Upper lobe of left lung (tissue), 4 donors: ENCODE results near the gene SLC10A2.

Source experiments
- EP300 ChIP-seq, 4 donors: sonication (generic); formaldehyde crosslinking; IDR thresholded peaks; one replicate each; pipeline ENCODE4 v1.5.1; 2017; ENCODE audit warnings: antibody characterized with exemption in 4 of 4, control low read depth in 2 of 4
- POLR2A ChIP-seq, 4 donors: fragments of 450-650 bp; IDR thresholded peaks; one replicate each; pipeline ENCODE4 v1.5.1; 2016 to 2017; ENCODE audit warnings: antibody characterized with exemption in 4 of 4, mild to moderate bottlenecking in 2 of 4
- POLR2AphosphoS5 ChIP-seq, 2 donors: sonication (generic); formaldehyde crosslinking; IDR thresholded peaks; one replicate each; pipeline ENCODE4 v1.5.1; 2017; ENCODE audit warnings: antibody characterized with exemption in 2 of 2
- TF ChIP-seq, protein P1 (sequence below), 6 experiments: fragments of 450-650 bp in 4 of 6; fragments of 200-600 bp in 2 of 6; sonication (generic) in 2 of 6; IDR thresholded peaks; one replicate each; pipeline ENCODE4 v1.5.1; 2016 to 2019; ENCODE audit warnings: antibody characterized with exemption in 6 of 6

- TF ChIP-seq POLR2A (IDR thresholded peaks at IDR 0.05) (no peak), POLR2AphosphoS5 (IDR thresholded peaks at IDR 0.05) (no peak), EP300 (IDR thresholded peaks at IDR 0.05) (no peak)
- TF ChIP-seq, protein P1, sequence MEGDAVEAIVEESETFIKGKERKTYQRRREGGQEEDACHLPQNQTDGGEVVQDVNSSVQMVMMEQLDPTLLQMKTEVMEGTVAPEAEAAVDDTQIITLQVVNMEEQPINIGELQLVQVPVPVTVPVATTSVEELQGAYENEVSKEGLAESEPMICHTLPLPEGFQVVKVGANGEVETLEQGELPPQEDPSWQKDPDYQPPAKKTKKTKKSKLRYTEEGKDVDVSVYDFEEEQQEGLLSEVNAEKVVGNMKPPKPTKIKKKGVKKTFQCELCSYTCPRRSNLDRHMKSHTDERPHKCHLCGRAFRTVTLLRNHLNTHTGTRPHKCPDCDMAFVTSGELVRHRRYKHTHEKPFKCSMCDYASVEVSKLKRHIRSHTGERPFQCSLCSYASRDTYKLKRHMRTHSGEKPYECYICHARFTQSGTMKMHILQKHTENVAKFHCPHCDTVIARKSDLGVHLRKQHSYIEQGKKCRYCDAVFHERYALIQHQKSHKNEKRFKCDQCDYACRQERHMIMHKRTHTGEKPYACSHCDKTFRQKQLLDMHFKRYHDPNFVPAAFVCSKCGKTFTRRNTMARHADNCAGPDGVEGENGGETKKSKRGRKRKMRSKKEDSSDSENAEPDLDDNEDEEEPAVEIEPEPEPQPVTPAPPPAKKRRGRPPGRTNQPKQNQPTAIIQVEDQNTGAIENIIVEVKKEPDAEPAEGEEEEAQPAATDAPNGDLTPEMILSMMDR (IDR thresholded peaks at IDR 0.05), result no peak
Observed at GRCh38 chr13:103002279-103002678, 63.9 kb downstream of the SLC10A2 start.
